Fibroblast of lung (primary cell): Measurements from ENCODE around the gene SLC12A6. TPM values are rescaled to one million over a fixed set of nuclear protein-coding genes. Genes with fewer than 3 reads are reported as not detected.

Experiments
- DNase-seq, 2 donors: peaks; one replicate each; pipeline versions ENCODE4 v3.0.0 to v3.0.0-alpha.2; 2010; ENCODE audit warnings: low read depth in 2 of 2
- H2AFZ ChIP-seq: 2 replicates; pipeline ENCODE4 v1.5.1; 2012; ENCODE audit warnings: low read length, control low read depth, inconsistent platforms
- H3K27ac ChIP-seq: 2 replicates; pipeline ENCODE4 v1.5.1; 2011; ENCODE audit warnings: low read length, control low read depth; ENCODE audit not compliant: insufficient read depth
- H3K27me3 ChIP-seq: 2 replicates; pipeline ENCODE4 v1.5.1; 2011; ENCODE audit warnings: mild to moderate bottlenecking, low read length; ENCODE audit not compliant: control insufficient read depth, insufficient read depth
- H3K36me3 ChIP-seq: 2 replicates; pipeline ENCODE4 v1.5.1; 2011; ENCODE audit warnings: low read length; ENCODE audit not compliant: control insufficient read depth, insufficient read depth
- H3K4me1 ChIP-seq: 2 replicates; pipeline ENCODE4 v1.5.1; 2011; ENCODE audit warnings: low read length; ENCODE audit not compliant: control insufficient read depth, insufficient read depth; ENCODE audit errors: extremely low read depth
- H3K4me2 ChIP-seq: 2 replicates; pipeline ENCODE4 v1.5.1; 2011; ENCODE audit warnings: low read length, control low read depth; ENCODE audit not compliant: insufficient read depth; ENCODE audit errors: extremely low read depth
- H3K4me3 ChIP-seq, 4 experiments: fragments of 200-600 bp in 1 of 4; sonication (generic) in 1 of 4; replicated peaks in 1 of 4; 2 replicates each; pipeline ENCODE4 v1.5.1; 2011 to 2016; ENCODE audit warnings: low read length in 4 of 4, low read depth in 3 of 4, mild to moderate bottlenecking in 3 of 4, control low read depth in 2 of 4, inconsistent platforms in 1 of 4, mixed read lengths in 1 of 4; ENCODE audit not compliant: insufficient read depth in 1 of 4; ENCODE audit errors: control extremely low read depth in 1 of 4
- H3K79me2 ChIP-seq: 2 replicates; pipeline ENCODE4 v1.5.1; 2012; ENCODE audit warnings: mild to moderate bottlenecking, low read length, inconsistent platforms; ENCODE audit not compliant: control insufficient read depth, insufficient read depth
- H3K9ac ChIP-seq: 2 replicates; pipeline ENCODE4 v1.5.1; 2011; ENCODE audit warnings: mild to moderate bottlenecking, low read length, control low read depth; ENCODE audit not compliant: insufficient read depth
- H3K9me3 ChIP-seq: 2 replicates; pipeline ENCODE4 v1.5.1; 2012; ENCODE audit warnings: low read depth, low read length; ENCODE audit not compliant: control insufficient read depth, insufficient read depth
- H4K20me1 ChIP-seq: 2 replicates; pipeline ENCODE4 v1.5.1; 2011; ENCODE audit warnings: low read length; ENCODE audit not compliant: control insufficient read depth, insufficient read depth; ENCODE audit errors: extremely low read depth
- CTCF ChIP-seq, 2 donors: IDR thresholded peaks in 1 of 2; conservative IDR thresholded peaks in 1 of 2; 1 replicate in 1 of 2; 2 replicates in 1 of 2; pipeline ENCODE4 v1.5.1; 2011 to 2012; ENCODE audit warnings: low read length in 2 of 2, control low read depth in 1 of 2, inconsistent platforms in 1 of 2, low read depth in 1 of 2, mild to moderate bottlenecking in 1 of 2
- EZH2 ChIP-seq: IDR thresholded peaks from 2 replicates; pipeline ENCODE4 v1.5.1; 2012; ENCODE audit warnings: low read length, control low read depth, mild to moderate bottlenecking; ENCODE audit errors: missing control alignments
- polyA plus RNA-seq, 2 donors: library from polyadenylated mRNA; depleted of rRNA in 1 of 2; stranded (reverse) in 1 of 2; unstranded in 1 of 2; fragments of >200 nt; gene quantifications; 2 replicates each; pipeline ENCODE4 v1.2.1, GENCODE V29; 2011 to 2012; ENCODE audit warnings: missing spikeins in 1 of 2
- total RNA-seq: library from RNA; depleted of rRNA; stranded (reverse); fragments of >200 nt; gene quantifications from 2 replicates; pipeline ENCODE4 v1.2.1, GENCODE V29; 2014

Gene SLC12A6
- total and polyA plus RNA-seq, 2 donors (not counting 1 experiment from before 2014, with no cell fraction given) = 19.2 to 26.9 TPM

GRCh38 chr15:34233614-34234013, 104.0 kb downstream of the SLC12A6 start:
- Histone ChIP-seq H3K4me3 (no peak overlapping the region), H3K4me2 (no peak overlapping the region), H3K36me3 (peaks cover 3% of the 10 kb centered on the region), H3K79me2 (no peaks in the 10 kb centered on the region), H3K9me3 (no peaks in the 10 kb centered on the region), H3K27me3 (no peaks in the 10 kb centered on the region), H3K9ac (no peak overlapping the region), H2AFZ (no peak overlapping the region), H3K4me1 (no peaks in the 10 kb centered on the region), H4K20me1 (no peaks in the 10 kb centered on the region), H3K27ac (no peak overlapping the region)
- TF ChIP-seq CTCF (conservative IDR thresholded peaks at IDR 0.05 in 1 of 2, IDR thresholded peaks at IDR 0.05 in 1 of 2; ENCODE audit: low read depth in 1 of 2, low read length in 2 of 2) = no peak
- no peak for TF ChIP-seq EZH2
- DNase-seq = no peak

GRCh38 chr15:34223904-34224596, 113.5 kb downstream of the SLC12A6 start:
- Histone ChIP-seq H3K36me3 (peaks cover 2% of the 10 kb centered on the region), H3K79me2 (peaks cover 26% of the 10 kb centered on the region), H3K9ac (peak overlapping the region; percentile 92), H2AFZ (peak overlapping the region; percentile 96), H3K4me3 (peak overlapping the region; percentile 86 to 100 (median 96)), H3K4me2 (peak overlapping the region; percentile 87), H3K4me1 (no peaks in the 10 kb centered on the region), H3K9me3 (no peaks in the 10 kb centered on the region), H3K27me3 (no peaks in the 10 kb centered on the region), H4K20me1 (no peaks in the 10 kb centered on the region), H3K27ac (peak overlapping the region; percentile 93)
- no peak for TF ChIP-seq EZH2
- no peak for TF ChIP-seq CTCF (conservative IDR thresholded peaks at IDR 0.05 in 1 of 2, IDR thresholded peaks at IDR 0.05 in 1 of 2; ENCODE audit: low read depth in 1 of 2, low read length in 2 of 2)
- peak in 1 of 2 donors; percentile 29 for DNase-seq

- Histone ChIP-seq H3K27ac (no peak overlapping the region), H2AFZ (no peak overlapping the region), H3K9me3 (no peaks in the 10 kb centered on the region), H3K9ac (no peak overlapping the region), H3K4me1 (peaks cover 3% of the 10 kb centered on the region), H3K36me3 (no peaks in the 10 kb centered on the region), H4K20me1 (no peaks in the 10 kb centered on the region), H3K4me2 (no peak overlapping the region), H3K27me3 (no peaks in the 10 kb centered on the region), H3K79me2 (no peaks in the 10 kb centered on the region), H3K4me3 (no peak overlapping the region)
- TF ChIP-seq CTCF (conservative IDR thresholded peaks at IDR 0.05 in 1 of 2, IDR thresholded peaks at IDR 0.05 in 1 of 2; ENCODE audit: low read depth in 1 of 2, low read length in 2 of 2) (no peak), EZH2 (no peak)
- DNase-seq = peak in 1 of 2 donors; percentile 77
Measured at GRCh38 chr15:34217587-34218225, 119.9 kb downstream of the SLC12A6 start.
